Suprapubic skin (tissue), 4 donors: Measurements from ENCODE around the gene URI1.

Source experiments
- CTCF ChIP-seq, 2 donors: fragments of 200-600 bp in 1 of 2; fragments of 450-650 bp in 1 of 2; sonication (generic) in 1 of 2; IDR thresholded peaks; one replicate each; pipeline ENCODE4 v1.5.1; 2016 to 2019; ENCODE audit warnings: antibody characterized with exemption in 2 of 2, mild to moderate bottlenecking in 1 of 2, moderate library complexity in 1 of 2
- EP300 ChIP-seq: sonication (generic); formaldehyde crosslinking; IDR thresholded peaks from one replicate; pipeline ENCODE4 v1.6.1; 2017; ENCODE audit warnings: antibody characterized with exemption
- POLR2AphosphoS5 ChIP-seq, 3 donors: sonication (generic); formaldehyde crosslinking; IDR thresholded peaks; one replicate each; pipeline ENCODE4 v1.6.1; 2017; ENCODE audit warnings: antibody characterized with exemption in 3 of 3

GRCh38 chr19:30060531-30061222 is 118.6 kb downstream of the URI1 start:
- TF ChIP-seq CTCF (IDR thresholded peaks at IDR 0.05) (no peak), POLR2AphosphoS5 (IDR thresholded peaks at IDR 0.05) (no peak), EP300 (no peak)
